HEK293T (cell line): ENCODE results near the gene SERPINA12.
"Not testable (repeated sequence)": the region's sequence is repeated elsewhere in the genome, so short reads cannot be mapped to it uniquely, and the experiment has no call there.

Experiments
- CTCF ChIA-PET: fragments of 350-600 bp; formaldehyde crosslinking; extraction: SDS; loops from one replicate; lab custom pipeline; 2021; ENCODE audit warnings: antibody characterized with exemption, inconsistent platforms; lab: Yijun Ruan, JAX
- POLR2A ChIA-PET: fragments of 350-600 bp; formaldehyde crosslinking; extraction: SDS; loops from one replicate; lab custom pipeline; 2020; ENCODE audit warnings: antibody characterized with exemption, inconsistent platforms; lab: Yijun Ruan, JAX
- DNase-seq: peaks from one replicate; pipeline ENCODE4 v3.0.0; 2012; ENCODE audit warnings: mixed read lengths; ENCODE audit errors: extremely low spot score
- ARNT ChIP-seq: fragments of 450-650 bp; IDR thresholded peaks from 2 replicates; pipeline ENCODE4 v1.6.1; 2017; ENCODE audit warnings: mild to moderate bottlenecking
- BHLHE40 ChIP-seq: fragments of 450-650 bp; IDR thresholded peaks from 2 replicates; pipeline ENCODE4 v1.6.1; 2016; ENCODE audit warnings: mild to moderate bottlenecking, moderate library complexity, borderline replicate concordance
- CTBP1 ChIP-seq: fragments of 450-650 bp; IDR thresholded peaks from 2 replicates; pipeline ENCODE4 v1.6.1; 2016; ENCODE audit warnings: borderline replicate concordance
- ELF4 ChIP-seq: fragments of 450-650 bp; IDR thresholded peaks from 2 replicates; pipeline ENCODE4 v1.6.1; 2017; ENCODE audit warnings: antibody characterized with exemption
- FOXA1 ChIP-seq: fragments of 450-650 bp; IDR thresholded peaks from 2 replicates; pipeline ENCODE4 v1.6.1; 2016; ENCODE audit warnings: mild to moderate bottlenecking
- FOXK2 ChIP-seq: fragments of 450-650 bp; IDR thresholded peaks from 2 replicates; pipeline ENCODE4 v1.6.1; 2016; ENCODE audit warnings: mild to moderate bottlenecking
- FOXM1 ChIP-seq: fragments of 450-650 bp; IDR thresholded peaks from 2 replicates; pipeline ENCODE4 v1.6.1; 2017; ENCODE audit warnings: mild to moderate bottlenecking, borderline replicate concordance
- HDGF ChIP-seq: fragments of 450-650 bp; IDR thresholded peaks from 2 replicates; pipeline ENCODE4 v1.6.1; 2017; ENCODE audit warnings: antibody characterized with exemption, borderline replicate concordance
- L3MBTL2 ChIP-seq: fragments of 450-650 bp; conservative IDR thresholded peaks from 2 replicates; pipeline ENCODE4 v1.6.1; 2016; ENCODE audit warnings: mild to moderate bottlenecking
- LEF1 ChIP-seq: fragments of 450-650 bp; IDR thresholded peaks from 2 replicates; pipeline ENCODE4 v1.6.1; 2017; ENCODE audit warnings: mild to moderate bottlenecking, borderline replicate concordance
- NFRKB ChIP-seq: fragments of 450-650 bp; IDR thresholded peaks from 2 replicates; pipeline ENCODE4 v1.6.1; 2016; ENCODE audit warnings: mild to moderate bottlenecking, moderate library complexity
- PKNOX1 ChIP-seq: fragments of 450-650 bp; IDR thresholded peaks from 2 replicates; pipeline ENCODE4 v1.6.1; 2016
- SP1 ChIP-seq: fragments of 450-650 bp; IDR thresholded peaks from 2 replicates; pipeline ENCODE4 v1.6.1; 2017
- SUZ12 ChIP-seq: fragments of 450-650 bp; IDR thresholded peaks from 2 replicates; pipeline ENCODE4 v1.6.1; 2016; ENCODE audit warnings: mild to moderate bottlenecking
- TARDBP ChIP-seq: fragments of 450-650 bp; IDR thresholded peaks from 2 replicates; pipeline ENCODE4 v1.6.1; 2016
- ZNF384 ChIP-seq: fragments of 450-650 bp; IDR thresholded peaks from 2 replicates; pipeline ENCODE4 v1.6.1; 2016

Gene SERPINA12

GRCh38 chr14:94483071-94483451 is 26.2 kb downstream of the SERPINA12 start:
- no peak for DNase-seq
- TF ChIP-seq CTBP1 (no peak), ZNF384 (no peak), ELF4 (no peak), SP1 (no peak), TARDBP (no peak), BHLHE40 (no peak), FOXM1 (no peak), FOXA1 (no peak), L3MBTL2 (no peak), HDGF (no peak)
- ChIA-PET CTCF (no interaction called here), POLR2A (no interaction called here)

- DNase-seq, CTCF ChIA-PET, POLR2A ChIA-PET: not testable (repeated sequence)
Observed at GRCh38 chr14:94482132-94483070, 26.9 kb downstream of the SERPINA12 start.

GRCh38 chr14:94481468-94482131 is 27.7 kb downstream of the SERPINA12 start:
- no peak for DNase-seq
- CTCF ChIA-PET = no interaction called here
- POLR2A ChIA-PET = no interaction called here
- TF ChIP-seq SUZ12 (no peak), NFRKB (no peak), ZNF384 (no peak), SP1 (no peak), BHLHE40 (no peak), FOXA1 (no peak), L3MBTL2 (no peak), ARNT (no peak), HDGF (no peak), CTBP1 (no peak), TARDBP (no peak), FOXM1 (no peak), LEF1 (no peak), FOXK2 (no peak), ELF4 (no peak), PKNOX1 (no peak)

- CTCF ChIA-PET = interaction anchor here (0.6 to 1.1 kb wide), 2 partner anchors 9 to 68 kb away, joined by 3 read pairs; no protein-coding TSS in a partner anchor
- POLR2A ChIA-PET = interaction anchor here (0.6 kb wide), 1 partner anchor 57 kb away, joined by 4 read pairs; no protein-coding TSS in a partner anchor
Observed at GRCh38 chr14:94480809-94481208, 28.5 kb downstream of the SERPINA12 start.

GRCh38 chr14:94478420-94478819 is 30.8 kb downstream of the SERPINA12 start:
- DNase-seq = no peak
- POLR2A ChIA-PET = no interaction called here
- CTCF ChIA-PET = interaction anchor here (2.3 kb wide), 1 partner anchor 8 kb away, joined by 12 read pairs; no protein-coding TSS in a partner anchor
- TF ChIP-seq FOXM1 (no peak), ARNT (no peak), SUZ12 (no peak), CTBP1 (no peak), L3MBTL2 (no peak), SP1 (no peak), NFRKB (no peak), TARDBP (no peak), ELF4 (no peak), ZNF384 (no peak), FOXK2 (no peak), HDGF (no peak)

More at GRCh38 chr14:94480809-94481208, 28.5 kb downstream of the SERPINA12 start:
- no peak for DNase-seq
- TF ChIP-seq ARNT (no peak), TARDBP (no peak)

- ChIA-PET CTCF (interaction anchor here (0.8 to 2.3 kb wide), 2 partner anchors 10 to 73 kb away, joined by 9 to 12 read pairs; no protein-coding TSS in a partner anchor), POLR2A (no interaction called here)
- no peak for TF ChIP-seq FOXM1
- no peak for TF ChIP-seq NFRKB
- TF ChIP-seq L3MBTL2 = no peak
- no peak for TF ChIP-seq SP1
- no peak for TF ChIP-seq ZNF384
- TF ChIP-seq ELF4 = no peak
- TF ChIP-seq LEF1 = no peak
- no peak for TF ChIP-seq FOXK2
- TF ChIP-seq ARNT = no peak
- no peak for TF ChIP-seq HDGF
- TF ChIP-seq CTBP1 = no peak
- no peak for TF ChIP-seq FOXA1
- no peak for TF ChIP-seq TARDBP
- TF ChIP-seq SUZ12 = no peak
- DNase-seq = no peak
Observed at GRCh38 chr14:94476023-94476422, 33.2 kb downstream of the SERPINA12 start, which contains the start of gene SERPINA9. SERPINA9 (minus strand) TSS chr14:94476197; CDS start chr14:94469840, 6,357 bp downstream.

GRCh38 chr14:94474581-94475031 is 34.7 kb downstream of the SERPINA12 start:
- CTCF ChIA-PET = no interaction called here
- DNase-seq = no peak
- POLR2A ChIA-PET = no interaction called here
- TF ChIP-seq SUZ12 (no peak), LEF1 (no peak), NFRKB (no peak), CTBP1 (no peak), L3MBTL2 (no peak), TARDBP (no peak), FOXM1 (no peak), HDGF (no peak), BHLHE40 (no peak), FOXA1 (no peak), ARNT (no peak), PKNOX1 (no peak), SP1 (no peak), ZNF384 (no peak), ELF4 (no peak), FOXK2 (no peak)
